Endothelial cell of hepatic sinusoid (primary cell): ENCODE results near the gene BLZF1.
"Not testable (repeated sequence)": the region's sequence is repeated elsewhere in the genome, so short reads cannot be mapped to it uniquely, and the experiment has no call there.

ENCODE experiments used
- in situ Hi-C: cut with HindIII; loops from 2 replicates; pipeline ENCODE4 v1.10.0; 2017; ENCODE audit warnings: low sequenced_read_pairs

The BLZF1 gene

DNA sequence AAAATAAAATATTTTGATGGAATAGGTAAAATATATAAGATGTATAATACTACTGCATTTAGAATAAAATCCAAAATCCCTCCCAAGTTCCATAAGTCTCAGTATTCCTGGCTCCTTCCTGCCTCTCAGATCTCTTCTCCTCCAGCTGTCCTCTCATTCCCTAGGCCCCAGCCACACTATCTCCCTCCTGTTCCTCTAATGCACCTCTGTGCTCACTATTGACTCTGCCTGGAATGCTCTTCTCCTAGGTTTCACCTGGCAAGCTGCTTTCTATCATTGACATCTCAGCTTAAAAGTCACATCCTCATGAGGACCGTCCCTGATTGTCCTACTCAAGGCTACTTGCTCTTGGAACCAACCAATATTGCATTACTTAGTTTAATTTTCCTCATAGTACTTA is 7.6 kb upstream of the BLZF1 start:
- in situ Hi-C loops: no loop called here

DNA sequence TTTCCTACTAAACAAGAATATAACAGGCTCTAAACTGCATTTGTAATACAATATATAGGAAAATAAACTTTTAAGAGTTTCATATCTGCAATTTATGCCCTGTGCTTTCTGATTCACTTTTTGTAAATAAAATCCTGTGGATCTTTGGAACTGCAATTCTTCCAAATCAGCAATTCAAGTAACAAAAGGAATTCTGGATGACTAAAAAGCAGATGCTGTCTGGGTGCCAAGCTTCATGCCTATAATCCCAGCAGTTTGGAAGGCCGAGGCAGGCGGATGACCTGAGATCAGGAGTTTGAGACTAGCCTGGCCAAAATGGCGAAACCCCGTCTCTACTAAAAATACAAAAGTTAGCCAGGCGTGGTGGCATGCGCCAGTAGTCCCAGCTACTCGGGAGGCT is 6.7 kb upstream of the BLZF1 start:
- in situ Hi-C loops: no loop called here

DNA sequence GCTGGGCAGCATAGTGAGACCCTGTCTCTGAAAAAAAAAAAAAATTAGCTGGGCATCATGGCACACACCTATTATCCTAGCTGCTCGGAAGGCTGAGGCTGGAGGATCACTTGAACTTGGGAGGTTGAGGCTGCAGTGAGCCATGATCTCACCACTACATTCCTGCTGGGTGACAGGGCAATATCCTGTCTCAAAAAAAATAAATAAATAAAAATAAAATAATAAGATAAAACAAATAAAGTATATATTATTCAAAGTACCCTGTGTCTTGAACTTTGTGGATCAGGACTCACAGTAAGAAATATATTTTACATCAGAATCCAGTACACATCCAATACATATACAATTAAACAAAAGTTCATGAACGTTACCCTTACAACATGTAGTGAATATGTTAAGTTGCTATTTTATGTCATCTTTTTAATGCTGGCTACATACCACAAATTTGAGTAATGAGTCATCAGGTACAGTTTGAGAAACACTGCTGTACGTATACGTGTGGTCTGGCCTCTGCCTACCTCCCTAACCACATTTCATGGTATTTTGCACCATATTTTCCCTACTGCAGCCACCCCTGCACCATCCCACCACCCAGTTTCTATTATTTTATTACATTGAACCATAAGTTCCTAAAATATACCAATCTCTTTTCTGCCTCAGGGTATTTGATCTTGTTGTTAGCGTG is 4.8 kb upstream of the BLZF1 start:
- in situ Hi-C loops: no loop called here

DNA sequence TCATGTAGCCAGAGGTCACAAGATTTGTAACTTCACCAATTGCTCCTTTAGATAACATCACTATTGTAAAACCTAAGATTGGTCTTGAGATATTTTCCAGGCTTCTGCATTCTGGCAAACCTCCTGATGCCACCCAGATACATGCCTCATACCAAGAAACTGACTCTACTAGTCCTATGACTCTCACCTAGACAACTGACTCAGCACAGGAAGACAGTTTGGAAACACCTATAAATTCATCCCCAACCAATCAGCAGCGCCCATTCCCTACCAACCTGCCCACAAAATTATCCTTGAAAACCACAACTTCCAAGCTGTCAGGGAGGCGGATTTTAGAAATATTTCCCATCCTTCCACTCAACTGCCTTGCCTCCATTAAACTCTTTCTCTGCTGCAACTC is 3.0 kb upstream of the BLZF1 start:
- in situ Hi-C loops: no loop called here

DNA sequence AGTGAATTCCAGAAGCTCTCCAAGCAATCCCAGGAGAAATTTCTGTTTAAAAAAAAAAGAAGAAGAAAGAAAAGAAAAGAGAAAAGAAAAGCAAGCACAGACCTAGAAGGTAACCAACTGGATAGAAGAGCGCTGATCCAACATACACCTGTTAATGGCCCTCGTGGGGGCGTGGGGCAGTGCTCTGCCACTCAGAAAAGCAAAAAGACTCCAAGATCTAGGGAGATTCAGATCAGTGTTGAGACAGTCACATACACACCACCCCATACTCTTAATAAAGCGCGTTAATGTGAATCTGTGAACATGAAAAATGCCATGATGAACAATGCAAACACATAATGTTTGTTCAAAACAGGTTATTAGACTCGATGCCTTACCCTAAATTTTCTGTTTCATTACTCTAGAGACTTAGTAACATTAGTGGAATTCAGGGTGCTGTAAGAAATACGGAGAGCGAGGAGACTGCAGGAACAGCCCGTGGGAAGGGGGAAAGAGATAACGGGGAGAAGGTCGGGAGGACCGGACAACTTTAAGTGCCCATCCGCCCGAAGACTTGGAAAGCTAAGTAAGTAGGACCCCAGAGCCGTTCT is 804 bp upstream of the BLZF1 start:
- in situ Hi-C loops: no loop called here

DNA sequence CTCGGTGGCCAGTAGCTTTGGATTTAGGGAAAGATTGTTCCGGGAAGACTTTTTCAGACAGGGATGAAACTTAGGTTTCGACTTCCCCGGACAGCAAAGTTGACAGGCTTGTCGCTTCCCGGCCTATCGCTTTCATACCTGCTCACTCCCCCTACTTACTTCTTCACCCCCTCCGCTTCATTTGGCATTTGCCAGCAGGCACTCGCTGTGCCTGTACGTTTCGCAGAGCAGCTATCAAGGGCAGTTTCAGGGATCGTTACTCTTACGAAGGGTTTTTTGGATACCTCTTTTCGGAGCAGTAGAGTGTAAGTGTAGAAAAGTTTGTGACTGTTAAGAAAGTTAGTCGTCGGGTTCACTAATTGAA is 393 bp downstream of the BLZF1 start:
- in situ Hi-C loops: no loop called here

DNA sequence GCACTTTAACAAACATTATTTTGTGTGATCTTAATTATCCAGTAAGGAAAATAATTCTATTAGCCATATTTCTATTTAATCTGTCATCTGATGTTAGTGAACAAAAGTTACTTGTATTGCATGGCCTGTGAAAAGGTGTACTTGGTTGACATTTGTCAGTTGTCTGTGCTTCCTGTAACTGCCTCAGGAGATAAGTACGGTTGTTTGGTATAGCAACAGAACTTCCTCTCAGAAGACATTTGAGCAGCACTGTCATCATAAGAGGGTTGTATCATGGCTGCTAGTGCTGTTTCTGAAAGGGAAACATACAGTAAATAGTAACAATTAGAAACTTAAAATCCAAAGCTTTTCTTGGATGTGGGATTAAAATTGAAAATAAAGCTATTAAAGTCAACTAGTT is 3.4 kb downstream of the BLZF1 start:
- in situ Hi-C loops: no loop called here

DNA sequence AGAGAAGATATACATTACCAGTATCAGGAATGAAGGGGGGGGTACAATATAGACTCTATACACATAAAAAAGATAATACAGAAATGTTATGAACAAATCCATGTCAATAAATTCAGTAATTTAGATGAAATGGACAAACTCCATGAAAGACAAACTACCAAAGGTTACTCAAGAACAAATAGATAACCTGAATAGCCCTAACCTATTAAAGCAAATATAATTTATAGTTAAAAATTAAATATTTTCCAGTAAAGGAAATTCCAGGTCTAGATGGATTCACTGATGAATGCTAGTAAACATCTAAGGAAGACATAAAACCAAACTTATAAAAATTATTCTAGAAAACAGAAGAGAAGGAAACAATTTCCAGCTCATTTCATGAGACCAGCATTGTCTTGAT is 13.2 kb downstream of the BLZF1 start:
- in situ Hi-C loops: no loop called here

DNA sequence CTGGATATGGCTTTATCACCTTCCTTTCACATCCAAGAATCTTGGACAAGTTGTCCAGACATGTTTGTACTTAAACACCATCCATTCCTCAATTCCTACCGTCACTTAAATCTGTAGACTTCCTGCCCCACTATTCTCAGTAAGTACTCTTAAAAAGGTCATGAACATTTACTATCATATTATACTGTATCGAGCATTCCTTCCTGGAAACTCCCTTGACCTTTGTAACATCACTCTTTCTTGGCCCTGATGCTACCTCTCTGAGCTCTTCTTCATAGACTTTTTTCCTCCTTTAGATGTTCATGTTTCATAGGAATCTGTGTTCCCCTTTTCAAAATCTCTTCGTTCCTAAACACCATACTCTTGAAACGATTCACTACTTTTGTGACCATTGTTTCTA is 15.5 kb downstream of the BLZF1 start:
- in situ Hi-C loops: no loop called here

DNA sequence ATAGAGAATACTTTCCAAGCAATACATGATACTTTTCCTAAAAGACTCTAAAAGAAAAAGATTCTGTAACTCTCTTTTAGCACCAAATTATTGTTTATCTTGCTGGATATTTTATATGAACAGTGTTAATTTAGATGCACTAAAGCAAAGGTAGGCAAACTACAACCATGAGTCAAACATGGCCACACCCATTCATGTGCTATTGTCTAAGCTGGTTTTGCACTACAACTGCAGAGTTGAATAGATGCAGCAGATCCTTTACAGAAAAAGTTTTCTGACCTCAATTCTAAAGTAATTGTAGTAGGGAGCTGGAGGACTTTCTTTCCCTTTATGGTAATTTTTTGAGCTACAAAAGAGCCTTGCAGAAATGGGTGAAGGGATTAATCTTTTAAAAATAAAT is 19.4 kb downstream of the BLZF1 start:
- in situ Hi-C loops: no loop called here

DNA sequence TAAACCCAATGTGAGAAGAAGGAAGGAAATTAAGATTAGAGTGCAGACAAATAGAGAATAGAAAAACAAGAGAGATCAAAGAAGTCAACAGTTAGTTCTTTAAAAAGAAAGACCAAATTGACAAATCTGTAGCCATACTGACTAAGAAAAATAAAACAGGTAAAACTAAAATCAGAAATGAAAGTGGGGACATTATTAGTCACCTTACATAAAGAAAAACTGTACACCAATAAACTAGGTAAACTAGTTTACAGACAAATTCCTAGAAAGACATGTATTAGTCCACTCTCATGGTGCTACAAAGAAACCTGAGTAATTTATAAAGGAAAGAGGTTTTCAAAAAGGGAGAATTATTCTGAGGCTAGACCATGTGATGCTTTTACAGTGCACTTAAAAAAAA is 22.3 kb downstream of the BLZF1 start:
- in situ Hi-C loops: no loop called here

DNA sequence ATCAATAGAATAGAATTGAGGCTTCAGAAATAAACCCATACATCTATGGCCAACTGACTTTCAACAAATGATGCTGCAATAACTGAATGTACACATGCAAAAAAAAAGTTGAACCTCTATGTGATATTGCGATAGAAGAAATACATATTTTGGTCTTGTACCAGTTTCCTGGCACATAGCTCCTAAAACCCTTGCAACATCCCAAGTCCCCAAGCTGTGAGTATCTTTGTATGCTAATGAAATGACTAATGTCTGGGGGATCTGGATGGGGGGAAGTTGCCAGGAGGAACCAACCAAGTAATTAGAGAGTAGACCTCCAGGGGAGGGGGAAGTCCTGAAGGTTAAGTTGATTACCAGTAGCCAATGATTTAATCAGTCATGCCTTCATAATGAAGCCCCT is 24.4 kb downstream of the BLZF1 start:
- in situ Hi-C loops: no loop called here

DNA sequence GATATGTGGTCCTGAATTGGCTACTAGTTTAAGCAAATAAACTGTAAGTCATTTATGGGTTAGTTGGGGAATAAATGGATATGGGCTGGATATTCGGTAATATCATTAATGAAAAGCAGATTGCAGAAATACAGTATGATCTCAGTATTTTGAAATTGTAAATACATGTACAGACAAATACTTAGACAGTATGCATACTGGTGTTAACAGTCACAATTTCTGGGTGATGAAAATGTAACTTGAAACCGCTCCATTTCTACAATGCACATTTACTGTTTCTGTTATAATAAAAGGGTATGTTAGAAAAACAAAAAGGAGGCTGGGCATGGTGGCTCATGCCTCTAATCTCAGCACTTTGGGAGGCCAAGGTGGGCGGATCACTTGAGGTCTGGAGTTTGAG is 28.0 kb downstream of the BLZF1 start:
- in situ Hi-C loops: no loop called here

DNA sequence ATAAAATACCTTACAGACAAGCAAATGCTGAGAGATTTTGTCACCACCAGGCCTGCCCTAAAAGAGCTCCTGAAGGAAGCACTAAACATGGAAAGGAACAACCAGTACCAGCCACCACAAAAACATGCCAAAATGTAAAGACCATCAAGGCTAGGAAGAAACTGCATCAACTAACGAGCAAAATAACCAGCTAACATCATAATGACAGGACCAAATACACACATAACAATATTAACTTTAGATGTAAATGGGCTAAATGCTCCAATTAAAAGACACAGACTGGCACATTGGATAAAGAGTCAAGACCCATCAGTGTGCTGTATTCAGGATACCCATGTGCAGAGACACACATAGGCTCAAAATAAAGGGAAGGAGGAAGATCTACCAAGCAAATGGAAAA is 34.6 kb downstream of the BLZF1 start:
- in situ Hi-C loops: not testable (repeated sequence)

DNA sequence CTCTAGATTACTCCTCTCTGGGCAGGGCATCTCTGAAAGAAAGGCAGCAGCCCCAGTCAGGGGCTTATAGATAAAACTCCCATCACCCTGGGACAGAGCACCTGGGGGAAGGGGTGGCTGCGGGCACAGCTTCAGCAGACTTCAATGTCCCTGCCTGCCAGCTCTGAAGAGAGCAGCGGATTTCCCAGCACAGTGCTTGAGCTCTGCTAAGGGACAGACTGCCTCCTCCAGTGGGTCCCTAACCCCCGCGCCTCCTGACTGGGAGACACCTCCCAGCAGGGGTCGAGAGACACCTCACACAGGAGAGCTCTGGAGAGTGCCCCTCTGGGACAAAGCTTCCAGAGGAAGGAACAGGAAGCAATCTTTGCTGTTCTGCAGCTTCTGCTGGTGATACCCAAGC is 40.3 kb downstream of the BLZF1 start:
- in situ Hi-C loops: not testable (repeated sequence)

DNA sequence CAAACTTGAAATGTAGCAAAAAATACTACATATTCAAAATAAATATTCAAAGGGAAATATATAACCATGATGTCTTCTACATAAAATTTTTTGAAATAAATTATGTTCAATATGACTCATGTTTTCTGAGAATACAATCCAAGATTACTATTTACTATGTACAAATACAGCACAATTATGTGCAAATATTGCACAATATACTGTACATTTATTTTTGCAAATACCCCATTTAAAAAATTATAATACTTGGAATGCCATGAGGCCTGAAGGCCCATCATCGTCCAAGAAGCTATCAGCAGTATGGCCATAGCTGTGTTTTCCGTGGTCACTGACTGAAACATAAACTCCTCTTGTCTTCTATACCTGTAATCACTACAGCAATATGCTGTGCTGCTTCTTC is 47.0 kb downstream of the BLZF1 start:
- in situ Hi-C loops: no loop called here

DNA sequence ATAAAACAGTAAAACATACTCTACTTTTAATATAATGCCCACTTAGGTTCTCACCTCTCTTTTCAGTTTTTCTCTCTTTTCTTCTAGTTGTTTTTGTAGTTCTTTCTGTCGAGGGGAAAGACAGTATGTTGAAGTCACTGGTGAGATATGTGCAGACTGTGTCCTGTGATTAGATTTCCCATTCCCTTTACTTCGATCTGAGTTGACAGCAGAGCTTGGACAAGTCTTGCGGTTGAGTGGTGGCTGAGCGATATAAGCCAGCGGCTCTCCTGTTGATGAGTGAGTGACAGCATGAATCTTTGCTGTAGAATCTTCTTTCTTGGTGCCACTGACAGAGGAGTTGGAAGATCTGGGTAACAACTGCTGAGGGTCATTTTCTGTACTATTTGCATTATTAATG is 53.3 kb downstream of the BLZF1 start:
- in situ Hi-C loops: no loop called here

DNA sequence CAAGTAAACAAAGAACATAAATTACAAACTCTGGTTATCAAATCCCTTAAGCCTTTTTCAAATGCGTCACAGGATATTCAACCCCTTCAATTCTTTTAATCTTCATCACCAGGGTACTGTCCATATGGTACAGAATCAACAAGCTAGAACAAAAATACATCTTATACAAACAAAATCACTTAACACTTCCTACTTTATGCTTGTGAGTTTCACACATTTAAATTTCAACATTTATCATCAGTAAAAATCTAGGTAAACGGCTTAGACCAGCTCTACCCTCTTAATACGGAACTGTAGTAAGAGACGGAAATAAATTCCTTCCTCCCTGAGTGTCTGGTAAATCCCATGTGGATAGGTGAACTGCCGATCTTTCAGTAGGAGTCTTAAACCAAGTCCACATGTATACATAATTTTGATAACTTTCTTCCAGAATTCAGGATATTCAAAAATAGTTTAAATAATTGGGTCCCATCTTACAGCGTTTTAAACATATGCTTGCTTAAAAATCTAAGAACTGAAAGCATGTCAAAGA is 58.2 kb downstream of the BLZF1 start:
- in situ Hi-C loops: no loop called here

DNA sequence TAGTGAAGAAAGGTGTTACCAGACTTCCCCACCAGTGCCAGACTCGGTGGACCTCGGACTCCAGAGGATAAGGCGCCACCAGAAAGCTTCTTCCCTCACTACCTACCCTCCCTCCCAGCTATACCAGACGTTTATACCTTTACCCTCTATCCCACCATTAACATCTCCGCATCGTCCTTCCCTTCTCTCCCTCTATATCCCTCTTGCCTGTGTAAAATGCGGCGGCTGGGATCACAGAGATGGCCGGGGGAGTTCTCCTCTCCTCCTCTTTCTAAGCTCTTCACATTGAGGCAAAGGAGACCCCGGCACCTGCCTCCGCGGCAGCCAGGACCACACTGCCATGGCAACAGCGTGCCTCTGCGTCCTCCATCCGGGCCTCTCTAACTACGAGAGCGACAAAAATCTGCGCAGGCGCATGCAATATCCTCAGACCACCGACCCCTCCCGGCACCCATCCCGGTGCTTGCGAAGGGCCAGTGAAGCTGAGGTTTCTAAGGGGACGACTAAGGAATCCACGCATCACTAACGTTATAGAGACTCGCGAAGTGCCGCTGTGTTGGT is 59.2 kb downstream of the BLZF1 start, which contains the start of gene CCDC181:
CCDC181 (minus strand) TSS at position 394 of the 561 bp plus-strand sequence. CDS start 2,547 bp downstream, outside the sequence.
- in situ Hi-C loops: no loop called here
